IPS DF 4.7 (cell line): Measurements from ENCODE around the gene PRDM16.

Experiments used
- DNase-seq: peaks from one replicate; pipeline ENCODE4 v3.0.0-alpha.2; 2013; ENCODE audit warnings: low spot score; ENCODE audit errors: extremely low read depth

Gene PRDM16

DNA sequence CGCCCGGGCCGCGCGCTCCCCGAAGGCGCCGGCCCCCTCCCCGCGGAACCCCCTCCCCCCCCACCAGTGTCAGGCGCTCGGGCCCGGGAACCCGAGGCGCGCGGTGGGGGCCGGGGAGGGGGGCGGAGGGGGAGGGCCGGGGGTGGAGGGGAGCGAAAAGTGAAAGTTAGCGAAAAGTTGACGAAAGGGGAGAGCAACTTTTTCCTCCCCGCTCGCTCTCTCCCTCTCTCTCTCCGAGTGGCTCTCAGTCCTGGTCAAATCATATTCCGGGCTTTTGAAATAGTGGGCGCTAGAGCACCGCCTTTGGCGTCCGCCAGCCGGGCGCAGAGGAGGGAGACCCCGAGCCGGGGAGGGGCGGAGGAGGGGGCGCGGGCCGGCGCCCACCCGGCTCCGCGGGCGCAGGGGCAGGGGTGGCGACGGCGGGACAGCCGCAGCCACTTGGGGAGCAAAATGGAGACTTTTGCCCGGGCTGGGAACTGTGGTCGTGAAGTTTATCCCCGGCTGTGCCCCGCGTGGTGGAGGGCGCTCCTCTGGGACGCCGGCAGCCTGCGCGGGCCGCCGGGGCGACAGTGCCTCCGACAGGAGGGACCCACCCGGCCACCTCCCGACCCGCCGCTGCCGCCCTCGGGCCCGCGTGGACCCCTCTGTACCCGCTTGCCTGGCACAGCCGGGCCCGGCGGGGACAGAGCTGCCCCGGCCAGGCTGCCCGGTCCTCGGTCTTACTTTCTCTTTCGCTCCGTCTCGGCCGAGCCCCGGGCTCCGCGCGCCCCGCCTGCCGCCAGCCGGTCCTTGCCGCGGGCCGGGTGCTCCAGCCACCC, 697 bp downstream of the PRDM16 start:
- no peak for DNase-seq

DNA sequence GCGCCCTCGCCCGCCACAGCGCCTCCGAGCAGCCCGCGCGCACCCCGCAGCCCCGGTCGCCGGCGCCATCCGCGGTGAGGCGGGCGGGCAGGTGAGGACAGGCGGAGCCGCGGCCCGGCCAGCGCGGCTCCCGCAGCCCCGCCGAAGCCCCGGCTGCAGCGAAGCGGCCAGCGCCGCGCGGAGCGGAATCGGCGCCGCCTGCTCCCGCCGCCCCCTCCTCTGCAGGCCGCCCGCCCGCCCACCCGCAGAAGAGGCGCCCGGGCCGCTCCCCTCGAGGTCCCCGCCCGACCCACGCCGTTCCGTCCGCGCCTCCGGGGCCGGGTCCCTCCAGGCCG, 1.3 kb downstream of the PRDM16 start:
- no peak for DNase-seq

DNA sequence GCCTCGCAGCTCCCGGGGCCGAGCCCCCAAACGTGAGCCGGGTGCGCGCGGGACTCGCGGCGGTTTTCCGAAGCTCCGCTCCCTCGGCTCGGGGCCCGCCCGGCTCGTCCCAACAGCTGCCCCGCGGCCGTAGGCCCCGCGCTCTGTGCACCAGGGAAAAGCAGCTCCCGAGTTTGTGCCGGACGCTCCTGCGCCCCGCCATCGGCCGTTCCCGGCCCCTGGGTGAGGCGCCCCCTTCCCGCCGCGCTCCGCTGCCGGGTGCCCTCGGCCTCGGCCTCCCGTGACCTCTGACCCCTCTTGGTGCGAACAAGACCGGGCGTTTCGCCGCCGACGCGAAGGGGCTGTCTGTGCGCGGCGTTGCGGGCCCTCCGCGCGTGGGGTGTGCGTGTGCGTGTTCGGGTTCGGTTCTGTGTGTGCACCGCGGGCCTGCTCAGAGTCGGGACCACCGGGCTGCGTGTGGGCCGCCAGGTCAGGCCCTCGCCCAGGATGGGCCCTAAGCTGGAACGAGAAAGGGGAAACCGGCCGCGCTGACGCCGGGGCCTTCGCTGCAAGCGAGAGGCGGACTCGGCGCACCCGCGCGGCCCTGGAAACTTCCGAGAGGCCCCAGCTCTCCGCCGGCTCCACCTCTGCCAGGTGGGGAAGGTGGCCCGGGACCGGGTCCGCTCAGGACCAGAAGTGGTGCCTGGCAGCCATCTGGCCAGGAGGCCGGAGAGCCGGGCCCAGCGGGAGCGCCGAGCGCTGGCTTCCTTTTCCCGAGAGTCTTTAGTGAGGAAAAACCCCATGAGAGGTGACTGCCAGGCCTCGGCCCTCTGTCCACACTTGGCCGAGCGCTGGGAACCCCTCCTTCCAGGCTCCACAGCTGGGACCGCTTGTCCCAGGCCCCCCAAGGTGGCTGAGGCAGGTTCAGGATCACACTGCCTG, 1.9 kb downstream of the PRDM16 start:
- DNase-seq = no peak

DNA sequence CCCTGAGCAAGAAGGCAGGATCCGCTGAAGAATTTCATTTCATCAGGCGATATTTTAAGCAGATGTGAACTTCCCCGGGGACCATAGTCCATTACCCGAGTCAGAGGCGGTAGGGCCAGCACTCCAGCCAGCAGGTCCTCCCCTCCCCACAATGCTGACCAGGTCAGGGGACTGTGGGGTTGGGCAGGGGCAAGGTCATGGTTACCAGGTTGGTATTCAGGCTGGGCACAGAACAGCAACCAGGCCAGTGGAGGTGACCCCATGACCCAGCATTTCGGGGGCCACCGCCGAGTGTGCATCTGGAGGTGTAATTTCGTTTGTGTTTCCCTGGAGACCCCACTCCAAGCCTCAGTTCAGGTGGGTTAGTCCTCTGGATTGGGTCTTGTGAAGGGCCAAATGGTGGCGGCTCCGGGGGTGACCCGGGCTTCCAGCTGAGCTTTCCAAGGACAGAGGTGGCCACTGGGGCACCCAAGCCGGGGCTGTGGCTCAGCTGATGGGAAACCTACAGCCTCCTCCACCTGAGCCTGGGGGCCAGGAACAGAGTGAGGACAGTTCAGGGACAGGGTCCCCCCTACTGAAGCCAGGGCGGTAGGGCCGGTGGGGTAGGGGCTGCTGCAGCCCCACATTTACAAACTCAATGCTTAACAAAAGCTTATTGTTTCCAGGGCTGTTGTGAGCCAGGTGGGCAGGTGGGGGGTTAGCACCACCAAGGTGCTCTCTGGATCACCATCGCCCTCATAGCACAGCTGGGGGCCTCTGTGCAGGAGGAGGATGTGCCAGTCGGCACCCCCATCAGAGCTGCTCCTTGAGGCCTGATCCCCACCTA, 2.8 kb downstream of the PRDM16 start:
- no peak for DNase-seq

DNA sequence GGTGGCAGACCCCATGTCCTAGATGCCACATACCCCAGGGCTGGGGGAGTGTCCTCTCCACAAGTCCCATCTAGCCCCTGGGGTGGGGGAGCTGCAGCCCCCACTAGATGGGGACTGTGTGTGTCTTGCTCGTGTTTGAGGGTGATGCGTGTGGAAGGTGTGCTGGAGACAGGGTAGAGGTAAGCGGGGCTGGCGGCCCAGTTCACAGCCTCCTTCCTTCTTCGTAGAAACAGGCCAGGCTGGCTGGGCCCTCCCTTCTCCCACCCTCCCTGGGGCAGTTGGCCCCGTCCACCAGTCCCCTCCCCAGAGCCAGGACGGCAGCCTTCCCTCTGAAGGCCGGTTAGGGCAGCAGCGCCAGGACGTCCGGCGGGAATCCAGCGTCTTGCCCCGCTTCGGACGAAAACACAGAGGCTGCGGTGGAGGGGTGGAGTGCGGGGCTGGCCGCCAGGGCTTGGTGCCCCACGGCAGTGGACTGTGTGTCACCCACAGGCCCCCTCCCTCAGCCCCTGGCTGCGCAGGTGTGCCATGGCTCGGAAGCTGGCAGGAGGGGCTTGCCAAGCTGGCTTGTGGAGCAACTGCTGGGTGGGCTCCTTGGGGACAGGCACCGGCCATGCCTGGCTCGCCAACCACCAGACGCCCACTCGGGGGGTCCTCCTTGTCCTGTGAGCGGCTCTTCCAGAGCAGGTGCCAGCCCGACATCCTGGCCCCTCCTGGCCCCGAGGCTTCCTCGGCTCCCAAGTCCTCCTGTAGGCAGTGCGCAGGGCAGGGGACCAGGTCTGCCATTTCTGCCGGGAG, 3.6 kb downstream of the PRDM16 start:
- no peak for DNase-seq

GRCh38 chr1:3073186-3073488, 4.1 kb downstream of the PRDM16 start:
- no peak for DNase-seq

- no peak for DNase-seq
Measured at GRCh38 chr1:3073489-3074296, 4.7 kb downstream of the PRDM16 start.

DNA sequence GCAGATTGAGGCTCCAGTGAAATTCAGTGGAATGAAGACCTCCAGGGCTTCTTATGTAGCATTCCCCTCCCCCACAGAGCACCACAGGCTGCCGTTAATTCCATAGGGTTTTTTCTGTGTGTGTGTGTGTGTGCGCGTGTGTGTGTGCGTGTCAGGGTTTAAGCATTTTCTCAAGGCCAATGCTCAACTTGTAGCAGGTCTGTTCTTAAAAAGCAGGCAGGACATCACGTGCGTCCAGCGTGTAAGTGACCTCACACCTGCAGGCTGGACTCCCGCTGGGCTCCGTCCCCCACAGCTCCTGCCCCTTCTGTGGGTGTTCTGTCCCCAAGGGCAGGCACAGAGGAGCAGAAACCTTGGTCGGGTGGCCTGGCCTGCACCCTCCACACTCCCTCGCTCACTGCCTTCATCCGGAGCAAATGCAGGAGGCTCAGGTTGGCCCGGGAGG, 5.3 kb downstream of the PRDM16 start:
- no peak for DNase-seq

DNA sequence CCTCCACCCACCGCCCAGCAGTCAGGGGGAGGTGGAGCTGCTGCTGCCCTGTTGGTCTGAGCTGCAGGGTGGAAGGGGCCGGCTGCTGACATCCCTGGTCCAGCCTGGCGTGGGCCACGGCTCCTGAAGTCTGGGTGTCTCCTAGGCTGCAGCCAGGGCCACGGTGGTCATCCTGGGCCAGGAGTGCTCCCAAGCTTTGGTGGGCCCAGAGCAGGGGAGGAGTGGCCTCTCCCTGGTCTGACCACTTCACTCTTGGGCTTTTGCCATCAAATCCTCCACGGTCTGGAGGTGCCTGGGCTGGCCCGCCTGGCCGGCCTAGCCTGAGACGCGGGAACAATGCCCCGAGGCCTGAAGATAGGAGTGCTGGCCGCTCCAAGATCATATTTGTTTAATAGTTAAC, 5.8 kb downstream of the PRDM16 start:
- DNase-seq = no peak

- no peak for DNase-seq
Measured at GRCh38 chr1:3075666-3076362, 6.8 kb downstream of the PRDM16 start.

DNA sequence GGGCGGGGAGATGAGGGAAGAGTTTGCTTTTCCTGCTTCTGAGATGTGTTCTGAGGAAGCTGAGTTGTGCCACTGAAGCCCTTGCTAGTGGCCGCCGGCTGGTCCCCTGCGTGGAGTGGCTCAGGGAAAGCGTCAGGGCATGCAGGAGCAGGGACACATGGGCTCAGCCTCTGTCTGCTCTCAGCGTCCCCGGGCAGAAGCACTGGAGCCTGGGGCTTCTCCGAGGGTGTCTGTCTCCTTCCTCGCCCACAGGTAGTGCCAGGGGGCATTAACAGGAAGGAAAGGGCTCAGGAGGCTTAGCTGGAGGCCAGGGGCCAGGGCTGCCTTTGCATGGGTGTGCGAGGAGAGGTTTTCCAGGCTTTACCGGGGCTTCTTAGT, 7.3 kb downstream of the PRDM16 start:
- no peak for DNase-seq

GRCh38 chr1:3077081-3077480, 8.1 kb downstream of the PRDM16 start:
- DNase-seq = no peak

- no peak for DNase-seq
Measured at GRCh38 chr1:3077561-3077960, 8.6 kb downstream of the PRDM16 start.

GRCh38 chr1:3078430-3078861, 9.4 kb downstream of the PRDM16 start:
- DNase-seq = no peak

DNA sequence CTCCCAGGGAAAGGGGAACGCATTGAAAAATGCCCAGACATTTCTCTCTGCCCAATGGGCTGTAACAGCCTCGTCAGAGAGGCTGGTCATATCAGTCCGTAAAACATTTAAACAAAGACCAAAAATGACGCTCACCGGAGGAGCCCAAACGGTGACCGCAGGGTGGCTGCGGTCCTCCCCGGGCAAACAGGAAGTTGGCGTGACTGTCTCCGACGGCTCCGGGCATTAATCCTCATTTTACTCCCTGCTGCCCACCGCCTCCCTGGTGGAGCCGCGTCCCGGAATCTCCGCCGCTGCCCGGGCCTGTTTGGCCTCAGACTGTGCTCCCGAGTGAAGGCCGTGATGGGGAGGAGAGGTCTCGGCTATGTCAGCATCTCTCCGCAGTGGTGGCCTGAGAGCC, 9.9 kb downstream of the PRDM16 start:
- DNase-seq = no peak

GRCh38 chr1:3079381-3080052, 10.5 kb downstream of the PRDM16 start:
- DNase-seq = no peak

GRCh38 chr1:3080053-3080955, 11.3 kb downstream of the PRDM16 start:
- no peak for DNase-seq

- DNase-seq = no peak
Measured at GRCh38 chr1:3081171-3081683, 12.2 kb downstream of the PRDM16 start.
